ENCODE results near the gene TMC2.
A peak's percentile ranks its signal among the peaks of the same experiment; 100 is the strongest.
"Not testable (repeated sequence)": the region's sequence is repeated elsewhere in the genome, so short reads cannot be mapped to it uniquely, and the experiment has no call there.

The TMC2 gene, protein sequence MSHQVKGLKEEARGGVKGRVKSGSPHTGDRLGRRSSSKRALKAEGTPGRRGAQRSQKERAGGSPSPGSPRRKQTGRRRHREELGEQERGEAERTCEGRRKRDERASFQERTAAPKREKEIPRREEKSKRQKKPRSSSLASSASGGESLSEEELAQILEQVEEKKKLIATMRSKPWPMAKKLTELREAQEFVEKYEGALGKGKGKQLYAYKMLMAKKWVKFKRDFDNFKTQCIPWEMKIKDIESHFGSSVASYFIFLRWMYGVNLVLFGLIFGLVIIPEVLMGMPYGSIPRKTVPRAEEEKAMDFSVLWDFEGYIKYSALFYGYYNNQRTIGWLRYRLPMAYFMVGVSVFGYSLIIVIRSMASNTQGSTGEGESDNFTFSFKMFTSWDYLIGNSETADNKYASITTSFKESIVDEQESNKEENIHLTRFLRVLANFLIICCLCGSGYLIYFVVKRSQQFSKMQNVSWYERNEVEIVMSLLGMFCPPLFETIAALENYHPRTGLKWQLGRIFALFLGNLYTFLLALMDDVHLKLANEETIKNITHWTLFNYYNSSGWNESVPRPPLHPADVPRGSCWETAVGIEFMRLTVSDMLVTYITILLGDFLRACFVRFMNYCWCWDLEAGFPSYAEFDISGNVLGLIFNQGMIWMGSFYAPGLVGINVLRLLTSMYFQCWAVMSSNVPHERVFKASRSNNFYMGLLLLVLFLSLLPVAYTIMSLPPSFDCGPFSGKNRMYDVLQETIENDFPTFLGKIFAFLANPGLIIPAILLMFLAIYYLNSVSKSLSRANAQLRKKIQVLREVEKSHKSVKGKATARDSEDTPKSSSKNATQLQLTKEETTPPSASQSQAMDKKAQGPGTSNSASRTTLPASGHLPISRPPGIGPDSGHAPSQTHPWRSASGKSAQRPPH

GRCh38 chr20:2536560-2536986 lies at the start of gene TMC2:
Gene TMC2 (plus strand): TSS chr20:2536573. CDS start chr20:2536622, 49 bp downstream.
- DNase-seq: no peak

DNA sequence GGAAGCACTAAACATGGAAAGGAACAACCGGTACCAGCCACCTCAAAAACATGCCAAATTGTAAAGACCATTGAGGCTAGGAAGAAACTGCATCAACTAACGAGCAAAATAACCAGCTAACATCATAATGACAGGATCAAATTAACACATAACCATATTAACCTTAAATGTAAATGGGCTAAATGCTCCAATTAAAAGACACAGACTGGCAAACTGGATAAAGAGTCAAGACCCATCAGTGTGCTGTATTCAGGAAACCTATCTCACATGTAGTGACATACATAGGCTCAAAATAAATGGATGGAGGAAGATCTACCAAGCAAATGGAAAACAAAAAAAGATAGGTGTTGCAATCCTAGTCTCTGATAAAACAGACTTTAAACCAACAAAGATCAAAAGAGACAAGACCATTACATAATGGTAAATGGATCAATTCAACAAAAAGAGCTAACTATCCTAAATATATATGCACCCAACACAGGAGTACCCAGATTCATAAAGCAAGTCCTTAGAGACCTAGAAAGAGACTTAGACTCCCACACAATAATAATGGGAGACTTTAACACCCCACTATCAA lies 33.5 kb upstream of the TMC2 start:
- not testable (repeated sequence) for DNase-seq

GRCh38 chr20:2504803-2505202 lies 31.6 kb upstream of the TMC2 start:
- DNase-seq: not testable (repeated sequence)

DNA sequence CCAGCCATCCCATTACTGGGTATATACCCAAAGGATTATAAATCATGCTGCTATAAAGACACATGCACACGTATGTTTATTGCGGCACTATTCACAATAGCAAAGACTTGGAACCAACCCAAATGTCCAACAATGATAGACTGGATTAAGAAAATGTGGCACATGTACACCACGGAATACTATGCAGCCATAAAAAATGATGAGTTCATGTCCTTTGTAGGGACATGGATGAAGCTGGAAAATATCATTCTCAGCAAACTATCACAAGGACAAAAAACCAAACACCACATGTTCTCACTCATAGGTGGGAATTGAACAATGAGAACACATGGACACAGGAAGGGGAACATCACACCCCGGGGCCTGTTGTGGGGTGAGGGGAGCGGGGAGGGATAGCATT lies 29.9 kb upstream of the TMC2 start:
- not testable (repeated sequence) for DNase-seq

GRCh38 chr20:2507464-2507863 lies 28.9 kb upstream of the TMC2 start:
- no peak for DNase-seq

GRCh38 chr20:2507875-2508630 lies 28.3 kb upstream of the TMC2 start:
- DNase-seq: no peak

- peak; percentile 71 for DNase-seq
These were observed 27.5 kb upstream of the TMC2 start, which contains the start of gene ZNF343 for GRCh38 chr20:2508631-2509467. Gene ZNF343 (minus strand): TSS chr20:2508915. CDS start chr20:2493895, 15,020 bp downstream.

DNA sequence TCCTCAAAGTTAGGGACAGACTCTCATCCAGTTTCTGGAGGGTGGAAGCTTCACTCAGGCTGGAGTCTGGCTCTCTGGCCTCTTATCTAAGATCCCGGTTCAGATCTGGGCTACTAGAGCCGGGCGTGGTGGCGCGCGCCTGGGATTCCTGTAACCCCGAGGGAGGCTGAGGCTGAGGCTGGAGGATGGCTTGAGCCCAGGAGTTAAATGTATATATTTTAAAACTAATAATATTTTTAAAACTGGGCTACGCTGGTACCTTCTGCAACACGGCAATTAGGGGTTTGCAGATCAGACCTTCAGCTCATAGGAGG lies 26.9 kb upstream of the TMC2 start:
- DNase-seq: no peak

- DNase-seq: no peak
These were observed 26.6 kb upstream of the TMC2 start for GRCh38 chr20:2509794-2510193.

- no peak for DNase-seq
These were observed 21.2 kb upstream of the TMC2 start for GRCh38 chr20:2515203-2515602.

DNA sequence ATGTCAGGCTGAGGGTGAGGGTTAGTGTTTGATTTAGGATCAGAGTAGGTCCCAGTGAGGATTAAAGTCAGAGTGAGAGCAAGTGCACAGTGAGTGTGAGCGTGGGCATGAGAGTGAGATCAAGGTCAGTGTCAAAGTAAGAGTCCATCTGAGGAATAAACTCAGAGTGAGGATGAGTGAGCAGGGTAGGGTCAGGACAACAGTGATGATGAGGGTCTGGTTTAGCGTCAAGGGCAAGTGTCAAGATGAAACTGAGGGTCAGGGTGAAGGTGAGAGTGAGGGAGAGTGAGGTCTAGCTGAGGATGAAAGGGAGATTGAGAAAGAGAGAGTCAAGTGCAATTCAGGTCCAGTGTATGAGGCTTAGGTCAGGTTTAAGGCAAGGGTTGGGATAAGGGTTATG lies 20.0 kb upstream of the TMC2 start:
- no peak for DNase-seq

GRCh38 chr20:2518096-2518495 lies 18.3 kb upstream of the TMC2 start:
- DNase-seq: no peak

DNA sequence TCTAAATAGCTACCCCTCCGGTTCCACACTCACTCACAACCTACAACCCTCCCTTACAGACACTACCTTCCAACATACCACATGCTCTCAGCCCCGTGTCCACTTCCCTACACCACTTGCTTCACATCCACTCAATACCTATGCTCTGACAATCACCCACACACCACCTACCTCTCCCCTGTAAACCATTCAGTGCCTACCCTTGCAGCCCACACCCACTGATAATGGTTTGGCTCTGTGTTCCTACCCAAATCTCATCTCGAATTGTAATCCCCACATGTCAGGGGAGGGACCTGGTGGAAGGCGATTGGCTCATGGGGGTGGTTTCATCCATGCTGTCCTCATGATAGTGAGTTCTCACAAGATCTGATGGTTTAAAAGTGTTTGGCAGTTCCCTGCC lies 17.8 kb upstream of the TMC2 start:
- no peak for DNase-seq

- DNase-seq: no peak
These were observed 17.1 kb upstream of the TMC2 start for GRCh38 chr20:2519115-2519809.

- DNase-seq: no peak
These were observed 15.8 kb upstream of the TMC2 start for GRCh38 chr20:2520617-2521016.

DNA sequence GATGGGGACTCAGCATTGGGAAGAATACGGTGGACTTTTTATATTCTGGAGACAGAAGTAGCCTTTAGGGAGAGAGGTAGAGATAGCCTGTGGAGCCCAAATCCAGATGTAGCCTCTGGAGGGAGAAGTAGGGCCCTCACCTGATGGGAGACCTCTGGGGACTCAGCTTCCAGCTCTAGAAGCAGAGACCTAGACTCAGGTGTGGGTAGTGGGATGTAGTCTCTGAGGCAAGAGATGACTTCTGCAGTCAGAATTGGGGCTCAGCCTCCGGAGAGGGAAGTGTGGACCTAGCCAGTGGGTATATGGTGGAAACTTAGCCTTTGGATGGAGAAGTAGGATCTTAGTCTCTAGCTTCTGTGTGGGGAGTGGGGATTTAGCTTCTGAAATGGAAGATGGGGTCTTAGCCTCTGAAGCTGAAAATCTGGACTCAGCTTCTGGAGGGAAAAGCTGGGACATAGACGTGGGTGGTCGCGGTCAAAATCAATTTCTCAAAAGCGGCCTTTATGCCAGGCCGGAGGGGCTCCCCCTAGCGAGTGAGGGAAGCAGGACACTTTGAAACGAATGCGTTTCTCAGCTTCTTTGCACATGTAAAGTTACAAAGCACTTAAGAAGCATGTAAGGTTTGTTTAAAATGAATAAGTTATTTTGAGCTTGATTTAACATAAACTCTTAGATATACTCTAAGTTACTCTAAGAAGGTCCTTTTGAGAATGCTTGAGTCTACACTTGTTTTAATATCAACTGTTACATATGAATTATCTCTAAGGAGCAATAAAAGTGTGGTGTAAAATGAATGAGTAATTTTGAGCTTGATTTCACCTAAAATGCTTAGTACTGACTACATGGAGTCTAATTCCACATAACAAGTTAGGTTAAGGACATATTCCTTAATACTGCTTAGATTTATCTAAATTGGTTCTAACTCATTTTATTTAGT lies 14.7 kb upstream of the TMC2 start:
- no peak for DNase-seq

DNA sequence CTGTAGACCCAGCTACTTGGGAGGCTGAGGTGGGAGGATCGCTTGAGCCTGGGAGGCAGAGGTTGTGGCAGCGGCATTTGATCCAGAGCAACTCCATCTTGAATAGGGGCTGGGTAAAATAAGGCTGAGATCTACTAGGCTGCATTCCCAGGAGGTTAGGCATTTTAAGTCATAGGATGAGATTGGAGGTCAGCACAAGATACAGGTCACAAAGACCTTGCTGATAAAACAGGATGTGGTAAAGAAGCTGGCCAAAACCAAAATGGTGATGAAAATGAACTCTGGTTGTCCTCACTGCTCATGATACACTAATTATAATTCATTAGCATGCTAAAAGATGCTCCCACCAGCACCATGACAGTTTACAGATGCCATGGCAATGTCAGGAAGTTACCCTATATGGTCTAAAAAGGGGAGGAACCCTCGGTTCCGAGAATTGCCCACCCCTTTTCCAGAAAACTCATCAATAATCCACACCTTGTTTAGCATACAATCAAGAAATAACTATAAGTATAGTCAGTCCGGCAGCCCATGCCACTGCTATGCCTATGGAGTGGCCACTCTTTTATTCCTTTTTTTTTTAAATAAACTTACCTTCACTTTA lies 13.4 kb upstream of the TMC2 start:
- DNase-seq: not testable (repeated sequence)

DNA sequence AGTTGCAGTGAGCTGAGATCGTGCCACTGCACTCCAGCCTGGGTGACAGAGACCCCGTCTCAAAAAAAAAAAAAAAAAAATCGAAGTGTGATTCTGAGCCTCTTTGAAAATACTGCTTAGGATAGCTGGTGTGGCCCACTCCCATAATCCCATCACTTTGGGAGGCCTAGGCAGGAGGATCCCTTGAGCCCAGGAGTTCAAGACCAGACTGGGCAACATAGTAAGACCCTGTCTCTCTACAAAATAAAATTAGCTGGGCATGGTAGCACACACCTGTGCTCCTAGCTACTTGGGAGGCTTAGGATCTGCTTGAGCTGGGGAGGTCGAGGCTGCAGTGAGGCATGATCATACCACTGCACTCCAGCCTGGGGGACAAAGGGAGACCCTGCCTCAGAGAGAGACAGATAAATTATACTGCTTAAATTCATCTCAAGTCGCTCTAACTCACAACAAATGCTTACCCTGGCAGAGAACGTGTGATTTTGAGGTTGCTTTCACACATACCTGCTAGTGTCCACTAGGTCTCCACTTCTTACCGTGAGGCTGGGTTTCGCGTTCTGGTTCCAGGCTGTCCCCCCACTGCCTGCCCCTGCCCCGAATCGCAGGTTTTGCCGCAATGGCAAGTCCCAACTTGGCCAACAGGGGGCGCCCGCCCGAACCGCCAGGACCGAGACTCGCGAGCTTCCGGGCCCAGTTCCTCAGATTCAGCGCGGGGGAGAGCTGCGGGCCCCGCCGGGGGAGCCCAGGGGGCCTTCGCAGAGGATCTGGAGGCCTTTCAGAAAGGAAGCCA lies 12.3 kb upstream of the TMC2 start:
- DNase-seq: peak; percentile 16
